HepG2 (cell line): ENCODE data around the gene DDRGK1. TPM values are rescaled to one million over a fixed set of nuclear protein-coding genes. Genes with fewer than 3 reads are reported as not detected.
A peak's percentile ranks its signal among the peaks of the same experiment; 100 is the strongest.

ENCODE experiments used
- BRCA1 ChIP-seq: sonication (generic); formaldehyde crosslinking; IDR thresholded peaks from 2 replicates; pipeline ENCODE4 v1.4.0; 2020; ENCODE audit warnings: missing genetic modification reagents
- HIVEP1 ChIP-seq: sonication (generic); formaldehyde crosslinking; IDR thresholded peaks from 2 replicates; pipeline ENCODE4 v1.4.0; 2020; ENCODE audit warnings: mild to moderate bottlenecking, missing genetic modification reagents
- MAFK ChIP-seq, 2 experiments: IDR thresholded peaks in 1 of 2; conservative IDR thresholded peaks in 1 of 2; 2 replicates each; pipeline ENCODE4 v1.6.1; 2011; ENCODE audit warnings: improper control_type of control experiment in 2 of 2, low read length in 2 of 2
- MIER2 ChIP-seq: IDR thresholded peaks from 2 replicates; pipeline ENCODE4 v1.6.1; 2016; ENCODE audit warnings: missing biosample characterization, missing genetic modification reagents
- SAP130 ChIP-seq: IDR thresholded peaks from 2 replicates; pipeline ENCODE4 v1.6.1; 2016; ENCODE audit warnings: low read depth
- SMAD1 ChIP-seq: sonication (generic); formaldehyde crosslinking; IDR thresholded peaks from 2 replicates; pipeline ENCODE4 v1.4.0; 2020; ENCODE audit warnings: missing genetic modification reagents, low read depth, mild to moderate bottlenecking, borderline replicate concordance
- ZMYM4 ChIP-seq: sonication (generic); formaldehyde crosslinking; IDR thresholded peaks from 2 replicates; pipeline ENCODE4 v1.8.1; 2023; ENCODE audit warnings: mild to moderate bottlenecking, missing genetic modification reagents
- ZNF282 ChIP-seq: fragments of 450-650 bp; IDR thresholded peaks from 2 replicates; pipeline ENCODE4 v1.6.1; 2018; ENCODE audit not compliant: partially characterized antibody
- ZNF335 ChIP-seq: sonication (generic); formaldehyde crosslinking; IDR thresholded peaks from 2 replicates; pipeline ENCODE4 v1.4.0; 2020; ENCODE audit warnings: missing genetic modification reagents
- ZNF34 ChIP-seq: sonication (generic); formaldehyde crosslinking; IDR thresholded peaks from 2 replicates; pipeline ENCODE4 v1.4.0; 2020; ENCODE audit warnings: mild to moderate bottlenecking, missing genetic modification reagents, borderline replicate concordance
- ZNF674 ChIP-seq: sonication (generic); formaldehyde crosslinking; IDR thresholded peaks from 2 replicates; pipeline ENCODE4 v1.5.0; 2020; ENCODE audit warnings: low read depth, mild to moderate bottlenecking, missing genetic modification reagents
- ZNF713 ChIP-seq: sonication (generic); formaldehyde crosslinking; IDR thresholded peaks from 2 replicates; pipeline ENCODE4 v1.4.0; 2020; ENCODE audit warnings: mild to moderate bottlenecking, missing genetic modification reagents
- ZNF737 ChIP-seq: sonication (generic); formaldehyde crosslinking; IDR thresholded peaks from 2 replicates; pipeline ENCODE4 v1.5.0; 2020; ENCODE audit warnings: missing genetic modification reagents, mild to moderate bottlenecking, borderline replicate concordance
- ZNF839 ChIP-seq: sonication (generic); formaldehyde crosslinking; IDR thresholded peaks from 2 replicates; pipeline ENCODE4 v1.4.0; 2020; ENCODE audit warnings: missing genetic modification reagents, mild to moderate bottlenecking, borderline replicate concordance
- ZSCAN20 ChIP-seq: sonication (generic); formaldehyde crosslinking; IDR thresholded peaks from 2 replicates; pipeline ENCODE4 v1.4.0; 2020; ENCODE audit warnings: missing genetic modification reagents, mild to moderate bottlenecking, borderline replicate concordance
- polyA plus RNA-seq, 8 experiments: library from polyadenylated mRNA; depleted of rRNA in 3 of 8; stranded (reverse) in 7 of 8; unstranded in 1 of 8; fragments of >200 nt; fragmentation: Illumina TruSeq in 4 of 8; extraction: Trizol in 4 of 8; gene quantifications; 2 replicates each; pipeline versions ENCODE4 v1.2.1 to v1.2.3, GENCODE V29; 2011 to 2016; ENCODE audit warnings: low read depth in 4 of 8, missing spikeins in 1 of 8, mixed read lengths in 1 of 8; ENCODE audit not compliant: insufficient read depth in 1 of 8
- total RNA-seq, 5 experiments: library from RNA; depleted of rRNA; stranded (reverse); fragments of >200 nt; fragmentation: Illumina TruSeq; extraction: Trizol; gene quantifications; 2 replicates each; pipeline ENCODE4 v1.2.3, GENCODE V29; 2016; ENCODE audit warnings: low read depth in 1 of 5
- TF ChIP-seq, protein P1 (sequence below): sonication (generic); formaldehyde crosslinking; IDR thresholded peaks from 2 replicates; pipeline ENCODE4 v1.4.0; 2020; ENCODE audit warnings: missing genetic modification reagents
- TF ChIP-seq, protein P2 (sequence below): sonication (generic); formaldehyde crosslinking; IDR thresholded peaks from 2 replicates; pipeline ENCODE4 v1.4.0; 2020; ENCODE audit warnings: mild to moderate bottlenecking, missing genetic modification reagents
- TF ChIP-seq, protein P3 (sequence below): fragments of 450-650 bp; IDR thresholded peaks from 2 replicates; pipeline ENCODE4 v1.6.1; 2017

The DDRGK1 gene
- total and polyA plus RNA-seq, 2 of the 13 experiments (the other 11 are each of a cell fraction or from before 2014, with no cell fraction given), result 96.7 to 149 TPM

DNA sequence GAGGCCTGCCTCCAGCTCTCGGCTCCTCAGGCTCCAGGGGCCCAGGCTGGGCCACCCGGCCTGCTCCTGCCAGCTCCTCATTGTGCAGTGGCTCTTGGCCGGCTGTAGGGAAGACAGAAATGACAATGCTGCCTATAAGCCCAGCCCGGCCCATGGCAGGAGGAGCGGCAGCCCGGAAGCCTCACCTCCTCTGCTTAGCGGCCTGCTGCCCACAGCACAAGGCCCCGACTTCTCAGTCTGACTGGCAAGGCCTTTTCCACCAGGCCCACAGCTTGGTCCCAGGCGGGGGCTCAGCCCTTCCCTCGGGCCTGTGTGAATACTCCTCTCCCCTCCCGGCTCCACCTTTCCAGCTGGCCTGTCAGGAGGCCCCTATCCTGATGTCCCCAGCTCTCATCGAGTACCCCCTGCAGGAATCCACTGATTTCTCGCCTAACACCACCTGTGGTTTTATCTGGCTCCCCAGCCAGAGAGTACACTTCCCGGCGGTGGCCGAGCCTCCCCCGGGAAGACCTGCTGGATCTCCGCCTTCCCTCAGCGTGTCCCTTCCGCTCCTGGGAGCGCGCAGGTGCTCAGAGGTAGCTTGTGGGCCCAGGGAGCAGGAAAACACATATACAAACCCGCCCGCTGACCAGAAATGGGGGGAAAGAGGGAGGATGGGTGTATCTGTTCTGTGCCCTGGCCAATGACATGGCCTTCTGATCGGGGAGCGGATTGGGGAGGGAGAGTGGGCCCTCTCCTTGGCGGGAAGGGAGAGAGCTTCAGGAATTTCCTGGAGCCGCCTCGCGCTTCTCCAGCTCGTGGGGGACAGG, 963 bp downstream of the DDRGK1 start (continued):
- TF ChIP-seq, protein P1, sequence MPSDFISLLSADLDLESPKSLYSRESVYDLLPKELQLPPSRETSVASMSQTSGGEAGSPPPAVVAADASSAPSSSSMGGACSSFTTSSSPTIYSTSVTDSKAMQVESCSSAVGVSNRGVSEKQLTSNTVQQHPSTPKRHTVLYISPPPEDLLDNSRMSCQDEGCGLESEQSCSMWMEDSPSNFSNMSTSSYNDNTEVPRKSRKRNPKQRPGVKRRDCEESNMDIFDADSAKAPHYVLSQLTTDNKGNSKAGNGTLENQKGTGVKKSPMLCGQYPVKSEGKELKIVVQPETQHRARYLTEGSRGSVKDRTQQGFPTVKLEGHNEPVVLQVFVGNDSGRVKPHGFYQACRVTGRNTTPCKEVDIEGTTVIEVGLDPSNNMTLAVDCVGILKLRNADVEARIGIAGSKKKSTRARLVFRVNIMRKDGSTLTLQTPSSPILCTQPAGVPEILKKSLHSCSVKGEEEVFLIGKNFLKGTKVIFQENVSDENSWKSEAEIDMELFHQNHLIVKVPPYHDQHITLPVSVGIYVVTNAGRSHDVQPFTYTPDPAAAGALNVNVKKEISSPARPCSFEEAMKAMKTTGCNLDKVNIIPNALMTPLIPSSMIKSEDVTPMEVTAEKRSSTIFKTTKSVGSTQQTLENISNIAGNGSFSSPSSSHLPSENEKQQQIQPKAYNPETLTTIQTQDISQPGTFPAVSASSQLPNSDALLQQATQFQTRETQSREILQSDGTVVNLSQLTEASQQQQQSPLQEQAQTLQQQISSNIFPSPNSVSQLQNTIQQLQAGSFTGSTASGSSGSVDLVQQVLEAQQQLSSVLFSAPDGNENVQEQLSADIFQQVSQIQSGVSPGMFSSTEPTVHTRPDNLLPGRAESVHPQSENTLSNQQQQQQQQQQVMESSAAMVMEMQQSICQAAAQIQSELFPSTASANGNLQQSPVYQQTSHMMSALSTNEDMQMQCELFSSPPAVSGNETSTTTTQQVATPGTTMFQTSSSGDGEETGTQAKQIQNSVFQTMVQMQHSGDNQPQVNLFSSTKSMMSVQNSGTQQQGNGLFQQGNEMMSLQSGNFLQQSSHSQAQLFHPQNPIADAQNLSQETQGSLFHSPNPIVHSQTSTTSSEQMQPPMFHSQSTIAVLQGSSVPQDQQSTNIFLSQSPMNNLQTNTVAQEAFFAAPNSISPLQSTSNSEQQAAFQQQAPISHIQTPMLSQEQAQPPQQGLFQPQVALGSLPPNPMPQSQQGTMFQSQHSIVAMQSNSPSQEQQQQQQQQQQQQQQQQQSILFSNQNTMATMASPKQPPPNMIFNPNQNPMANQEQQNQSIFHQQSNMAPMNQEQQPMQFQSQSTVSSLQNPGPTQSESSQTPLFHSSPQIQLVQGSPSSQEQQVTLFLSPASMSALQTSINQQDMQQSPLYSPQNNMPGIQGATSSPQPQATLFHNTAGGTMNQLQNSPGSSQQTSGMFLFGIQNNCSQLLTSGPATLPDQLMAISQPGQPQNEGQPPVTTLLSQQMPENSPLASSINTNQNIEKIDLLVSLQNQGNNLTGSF (CRISPR knock-in tag), result peak; percentile 76; the same call in 1 of the 2 replicates
- TF ChIP-seq ZSCAN20 (CRISPR knock-in tag) (no peak; the same call in 1 of the 2 replicates), ZNF839 (CRISPR knock-in tag) (no peak; the same call in none of the 2 replicates), BRCA1 (CRISPR knock-in tag) (no peak), ZNF282 (no peak), ZNF335 (no peak), SAP130 (CRISPR knock-in tag) (no peak), ZNF674 (CRISPR knock-in tag) (no peak; the same call in 1 of the 2 replicates), MIER2 (no peak), MAFK (conservative IDR thresholded peaks at IDR 0.05 in 1 of 2, IDR thresholded peaks at IDR 0.05 in 1 of 2; ENCODE audit: low read length in 2 of 2) (no peak), HIVEP1 (CRISPR knock-in tag) (peak; percentile 15; the same call in 1 of the 2 replicates), ZNF713 (CRISPR knock-in tag) (0 out of 2 replicates have a peak, but pooled peaks have one; percentile 80), ZMYM4 (CRISPR knock-in tag) (no peak), SMAD1 (no peak), ZNF34 (CRISPR knock-in tag) (no peak; the same call in 1 of the 2 replicates), ZNF737 (CRISPR knock-in tag) (0 out of 2 replicates have a peak, but pooled peaks have one; percentile 13)
- TF ChIP-seq, protein P2, sequence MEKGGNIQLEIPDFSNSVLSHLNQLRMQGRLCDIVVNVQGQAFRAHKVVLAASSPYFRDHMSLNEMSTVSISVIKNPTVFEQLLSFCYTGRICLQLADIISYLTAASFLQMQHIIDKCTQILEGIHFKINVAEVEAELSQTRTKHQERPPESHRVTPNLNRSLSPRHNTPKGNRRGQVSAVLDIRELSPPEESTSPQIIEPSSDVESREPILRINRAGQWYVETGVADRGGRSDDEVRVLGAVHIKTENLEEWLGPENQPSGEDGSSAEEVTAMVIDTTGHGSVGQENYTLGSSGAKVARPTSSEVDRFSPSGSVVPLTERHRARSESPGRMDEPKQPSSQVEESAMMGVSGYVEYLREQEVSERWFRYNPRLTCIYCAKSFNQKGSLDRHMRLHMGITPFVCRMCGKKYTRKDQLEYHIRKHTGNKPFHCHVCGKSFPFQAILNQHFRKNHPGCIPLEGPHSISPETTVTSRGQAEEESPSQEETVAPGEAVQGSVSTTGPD (CRISPR knock-in tag), result peak; percentile 79; the same call in 1 of the 2 replicates
- TF ChIP-seq, protein P3, sequence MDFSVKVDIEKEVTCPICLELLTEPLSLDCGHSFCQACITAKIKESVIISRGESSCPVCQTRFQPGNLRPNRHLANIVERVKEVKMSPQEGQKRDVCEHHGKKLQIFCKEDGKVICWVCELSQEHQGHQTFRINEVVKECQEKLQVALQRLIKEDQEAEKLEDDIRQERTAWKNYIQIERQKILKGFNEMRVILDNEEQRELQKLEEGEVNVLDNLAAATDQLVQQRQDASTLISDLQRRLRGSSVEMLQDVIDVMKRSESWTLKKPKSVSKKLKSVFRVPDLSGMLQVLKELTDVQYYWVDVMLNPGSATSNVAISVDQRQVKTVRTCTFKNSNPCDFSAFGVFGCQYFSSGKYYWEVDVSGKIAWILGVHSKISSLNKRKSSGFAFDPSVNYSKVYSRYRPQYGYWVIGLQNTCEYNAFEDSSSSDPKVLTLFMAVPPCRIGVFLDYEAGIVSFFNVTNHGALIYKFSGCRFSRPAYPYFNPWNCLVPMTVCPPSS, result no peak
